CD14-positive monocyte (primary cell): ENCODE results near the gene ALDH3A2. TPM values are rescaled to one million over a fixed set of nuclear protein-coding genes. Genes with fewer than 3 reads are reported as not detected.

Source experiments
- DNase-seq, 3 donors: peaks; one replicate each; pipeline ENCODE4 v3.0.0-alpha.2; 2011 to 2022
- H2AFZ ChIP-seq: 2 replicates; pipeline ENCODE4 v1.6.0; 2012; ENCODE audit warnings: mild to moderate bottlenecking, low read depth, low read length, inconsistent platforms; ENCODE audit not compliant: insufficient read depth, poor library complexity, severe bottlenecking
- H3K27ac ChIP-seq, 2 donors: 1 replicate in 1 of 2; 2 replicates in 1 of 2; pipeline ENCODE4 v1.5.1; 2012 to 2013; ENCODE audit warnings: low read length in 2 of 2, control low read depth in 1 of 2, inconsistent platforms in 1 of 2, low read depth in 1 of 2, mild to moderate bottlenecking in 1 of 2
- H3K27me3 ChIP-seq, 2 donors: one replicate each; pipeline versions ENCODE4 v1.6.0 to v1.6.1; 2011 to 2013; ENCODE audit warnings: low read length in 2 of 2; ENCODE audit not compliant: control insufficient read depth in 2 of 2, insufficient read depth in 2 of 2
- H3K36me3 ChIP-seq, 2 donors: replicated peaks in 1 of 2; 1 replicate in 1 of 2; 2 replicates in 1 of 2; pipeline versions ENCODE4 v1.5.1 to v1.6.1; 2012 to 2013; ENCODE audit warnings: low read length in 2 of 2, control low read depth in 1 of 2, inconsistent platforms in 1 of 2, mild to moderate bottlenecking in 1 of 2; ENCODE audit not compliant: insufficient read depth in 2 of 2, control insufficient read depth in 1 of 2
- H3K4me1 ChIP-seq, 2 donors: 1 replicate in 1 of 2; 2 replicates in 1 of 2; pipeline versions ENCODE4 v1.5.1 to v1.6.1; 2012 to 2013; ENCODE audit warnings: low read length in 2 of 2, control low read depth in 1 of 2, inconsistent platforms in 1 of 2, mild to moderate bottlenecking in 1 of 2, moderate library complexity in 1 of 2; ENCODE audit not compliant: insufficient read depth in 2 of 2, control insufficient read depth in 1 of 2
- H3K4me2 ChIP-seq: replicated peaks from 2 replicates; pipeline ENCODE3; 2012; ENCODE audit warnings: low read length, moderate library complexity, mild to moderate bottlenecking; ENCODE audit not compliant: poor library complexity, severe bottlenecking; ENCODE audit errors: extremely low read depth
- H3K4me3 ChIP-seq, 3 experiments: fragments of 200-600 bp in 1 of 3; sonication (generic) in 1 of 3; replicated peaks in 1 of 3; 1 replicate in 2 of 3; 2 replicates in 1 of 3; pipeline ENCODE4 v1.5.1; 2011 to 2013; ENCODE audit warnings: low read length in 3 of 3, mild to moderate bottlenecking in 3 of 3, control low read depth in 2 of 3, low read depth in 2 of 3, inconsistent platforms in 1 of 3, moderate library complexity in 1 of 3
- H3K79me2 ChIP-seq: 2 replicates; pipeline ENCODE4 v1.6.0; 2012; ENCODE audit warnings: mild to moderate bottlenecking, control low read depth, inconsistent platforms, low read length, moderate library complexity; ENCODE audit not compliant: insufficient read depth
- H3K9ac ChIP-seq: 2 replicates; pipeline ENCODE4 v1.6.0; 2017; ENCODE audit warnings: low read length, mild to moderate bottlenecking; ENCODE audit not compliant: insufficient read depth, poor library complexity, severe bottlenecking
- H3K9me3 ChIP-seq, 2 donors: replicated peaks in 1 of 2; 1 replicate in 1 of 2; 2 replicates in 1 of 2; pipeline versions ENCODE4 v1.5.1 to v1.6.1; 2012 to 2013; ENCODE audit warnings: low read length in 2 of 2, control low read depth in 1 of 2; ENCODE audit not compliant: control insufficient read depth in 1 of 2, insufficient read depth in 1 of 2
- H4K20me1 ChIP-seq: 2 replicates; pipeline ENCODE4 v1.6.0; 2012; ENCODE audit warnings: mild to moderate bottlenecking, low read length, control low read depth, moderate library complexity; ENCODE audit not compliant: insufficient read depth
- H3K27ac Mint-ChIP-seq, 7 donors: one replicate each; pipeline ENCODE4 v1.8.0; 2020; ENCODE audit warnings: mild to moderate bottlenecking in 7 of 7, mixed read lengths in 7 of 7, moderate library complexity in 6 of 7, inconsistent platforms in 2 of 7
- H3K27me3 Mint-ChIP-seq, 3 donors: one replicate each; pipeline ENCODE4 v1.8.0; 2021 to 2022; ENCODE audit warnings: low read depth in 3 of 3, mild to moderate bottlenecking in 3 of 3, mixed read lengths in 3 of 3, moderate library complexity in 3 of 3, inconsistent platforms in 1 of 3
- H3K36me3 Mint-ChIP-seq, 2 donors: one replicate each; pipeline ENCODE4 v1.8.0; 2020; ENCODE audit warnings: mixed read lengths in 2 of 2, inconsistent platforms in 1 of 2, mild to moderate bottlenecking in 1 of 2
- H3K4me1 Mint-ChIP-seq: one replicate; pipeline ENCODE4 v1.8.0; 2020; ENCODE audit warnings: mild to moderate bottlenecking, mixed read lengths
- H3K4me3 Mint-ChIP-seq, 2 donors: one replicate each; pipeline ENCODE4 v1.8.0; 2020; ENCODE audit warnings: mild to moderate bottlenecking in 2 of 2, mixed read lengths in 2 of 2, moderate library complexity in 1 of 2
- H3K9me3 Mint-ChIP-seq, 7 donors: one replicate each; pipeline ENCODE4 v1.8.0; 2020 to 2022; ENCODE audit warnings: mixed read lengths in 7 of 7, mild to moderate bottlenecking in 6 of 7, moderate library complexity in 6 of 7, inconsistent platforms in 2 of 7
- CTCF ChIP-seq: fragments of 200-600 bp; IDR thresholded peaks from one replicate; pipeline ENCODE4 v1.8.0; 2022; ENCODE audit warnings: antibody characterized with exemption, mild to moderate bottlenecking
- WGBS: methylation state at CpG from one replicate; pipeline ENCODE4 v1.1.5; 2013; ENCODE audit warnings: missing lambda C conversion rate; ENCODE audit not compliant: insufficient coverage; 5-methylcytosine and 5-hydroxymethylcytosine counted together
- intact Hi-C, 2 donors: fragments of 100-400 bp; cut with micrococcal nuclease; formaldehyde crosslinking; loops; one replicate each; pipeline versions ENCODE4 v1.15.0 to v1.15.1; 2023
- polyA plus RNA-seq, 3 donors: library from polyadenylated mRNA; depleted of rRNA in 1 of 3; unstranded in 2 of 3; stranded (reverse) in 1 of 3; fragments of 300-500 nt in 2 of 3; fragments of >200 nt in 1 of 3; fragmentation: Illumina TruSeq in 2 of 3; gene quantifications; 1 replicate in 2 of 3; 2 replicates in 1 of 3; pipeline ENCODE4 v1.2.3, GENCODE V29; 2012 to 2021

ALDH3A2 gene
- polyA plus RNA-seq, 3 donors: 22.5 to 58.0 (median 50.3) TPM

DNA sequence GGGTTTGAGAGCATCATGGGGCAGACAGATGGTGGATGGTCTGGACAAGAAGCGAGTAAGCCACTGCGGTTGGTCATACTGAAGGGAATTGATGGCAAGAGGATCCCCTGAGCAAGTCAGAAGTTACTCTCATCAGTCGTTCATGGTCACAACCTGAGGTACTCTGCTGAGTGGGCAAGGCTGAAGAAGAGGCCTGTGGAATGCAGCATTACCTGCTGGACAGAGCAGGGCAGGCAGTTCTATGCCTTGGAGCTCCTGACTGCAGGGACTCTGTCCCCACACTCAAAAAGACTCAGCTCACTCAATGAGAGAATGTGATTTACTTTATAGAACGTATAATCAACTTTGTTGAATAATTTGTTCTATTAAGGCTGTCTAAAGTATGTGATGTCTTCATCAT is 28.3 kb downstream of the ALDH3A2 start:
- no peak for TF ChIP-seq CTCF
- H3K79me2 ChIP-seq: no peaks in the 10 kb centered on the region
- Mint-ChIP-seq H3K4me1 (peaks cover 7% of the 10 kb centered on the region), H3K27ac (peak overlapping the region in 2 of 7 donors; percentile 10 to 40), H3K36me3 (peaks cover 57 to 59% of the 10 kb centered on the region in 2 donors), H3K27me3 (no peaks in the 10 kb centered on the region), H3K4me3 (no peak overlapping the region), H3K9me3 (no peaks in the 10 kb centered on the region)
- H3K27ac ChIP-seq: no peak overlapping the region
- H3K4me3 ChIP-seq: no peak overlapping the region
- no peak overlapping the region for H3K9ac ChIP-seq
- H3K4me1 ChIP-seq: no peaks in the 10 kb centered on the region
- no peak for DNase-seq
- WGBS: 100% methylated on average over 2 of the region's 4 CpGs
- no peaks in the 10 kb centered on the region for H3K27me3 ChIP-seq
- no peaks in the 10 kb centered on the region for H4K20me1 ChIP-seq
- H3K9me3 ChIP-seq: no peaks in the 10 kb centered on the region
- peaks cover 32 to 77% of the 10 kb centered on the region in 2 donors for H3K36me3 ChIP-seq
- intact Hi-C loops: no loop called here
- no peak overlapping the region for H2AFZ ChIP-seq
- no peak overlapping the region for H3K4me2 ChIP-seq

DNA sequence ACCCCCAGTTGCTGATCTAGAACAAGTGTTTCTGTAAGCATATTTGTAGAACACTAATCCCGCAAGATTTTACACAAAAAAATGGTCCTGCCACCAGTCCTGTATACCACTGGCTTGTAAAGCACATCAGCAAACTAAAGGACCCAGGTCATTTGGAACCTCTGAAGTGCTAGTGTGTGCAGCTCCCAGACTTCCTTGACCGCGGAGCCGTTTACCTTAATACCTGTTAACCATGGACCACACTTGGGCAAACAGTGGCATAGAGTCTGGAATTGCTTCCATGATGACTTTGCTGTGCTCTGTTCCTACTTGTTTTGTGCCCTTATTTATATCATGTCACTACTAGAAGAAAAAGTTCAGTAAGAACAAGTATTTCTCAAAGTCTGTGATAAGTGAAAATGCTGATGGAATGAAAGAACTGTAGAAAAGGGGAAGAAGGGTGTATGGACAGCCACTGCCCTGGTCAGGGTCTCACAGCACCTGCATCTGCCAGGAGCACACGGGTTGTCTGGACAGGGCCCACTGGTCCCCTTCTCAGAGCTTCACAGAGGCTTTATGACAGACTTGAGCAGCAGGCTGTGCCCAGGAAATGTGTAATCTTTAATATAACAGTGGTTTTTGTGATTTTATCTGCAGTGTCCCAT is 29.3 kb downstream of the ALDH3A2 start:
- Histone ChIP-seq H3K27me3 (no peaks in the 10 kb centered on the region), H3K36me3 (peaks cover 27 to 67% of the 10 kb centered on the region in 2 donors), H3K4me1 (no peaks in the 10 kb centered on the region), H3K4me2 (no peak overlapping the region), H3K27ac (no peak overlapping the region), H3K79me2 (no peaks in the 10 kb centered on the region), H3K4me3 (no peak overlapping the region), H4K20me1 (no peaks in the 10 kb centered on the region), H2AFZ (no peak overlapping the region), H3K9me3 (no peaks in the 10 kb centered on the region), H3K9ac (no peak overlapping the region)
- Mint-ChIP-seq H3K36me3 (peaks cover 49 to 50% of the 10 kb centered on the region in 2 donors), H3K9me3 (no peaks in the 10 kb centered on the region), H3K4me3 (no peak overlapping the region), H3K27ac (no peak overlapping the region), H3K4me1 (peaks cover 7% of the 10 kb centered on the region), H3K27me3 (peaks cover 0 to 2% (median 0%) of the 10 kb centered on the region in 3 donors)
- WGBS: 97% methylated on average over 5 of the region's 5 CpGs
- intact Hi-C loops: no loop called here
- no peak for DNase-seq
- no peak for TF ChIP-seq CTCF
